Measurements from ENCODE around the gene B9D2. TPM values are rescaled to one million over a fixed set of nuclear protein-coding genes. Genes with fewer than 3 reads are reported as not detected.

B9D2 gene
- total and polyA plus RNA-seq, 2 of the 4 experiments (the other 2 are of a cell fraction) = 6.1 to 9.7 TPM

- TF ChIP-seq CTCF (conservative IDR thresholded peaks at IDR 0.05; ENCODE audit: low read depth, low read length) (peak; percentile 14; the same call in 1 of the 2 replicates), POLR2A (IDR thresholded peaks at IDR 0.05; ENCODE audit: low read depth, low read length) (no peak)
- no peak overlapping the region for H3K4me2 ChIP-seq (ENCODE audit: low read depth, low read length)
- H2BK5ac ChIP-seq (ENCODE audit: low read depth, low read length, poor library complexity, severe bottlenecking) = no peak overlapping the region
- H3K4ac ChIP-seq (ENCODE audit: low read depth, low read length) = no peak overlapping the region
- 61% methylated on average over 2 of the region's 9 CpGs; no CpG with 5 or more reads in 1 of the 2 experiments for WGBS, 2 experiments (ENCODE audit: extremely low coverage in 2 of 2, insufficient read length in 1 of 2)
- H3K14ac ChIP-seq (replicated peaks; ENCODE audit: low read depth, low read length) = no peak overlapping the region
- H2AK5ac ChIP-seq (ENCODE audit: low read depth, low read length) = no peak overlapping the region
- no peak overlapping the region for H3K18ac ChIP-seq (ENCODE audit: low read depth, low read length)
- no peak for ATAC-seq (ENCODE audit: low read depth)
- POLR2A ChIA-PET (ENCODE audit: unreplicated experiment) = no interaction called here
- H3K27ac ChIP-seq (ENCODE audit: insufficient read depth, low read length) = no peak overlapping the region
- no peak overlapping the region for H3K56ac ChIP-seq (ENCODE audit: extremely low read depth, insufficient read depth, low read length)
- no peaks in the 10 kb centered on the region for H3K27me3 ChIP-seq (ENCODE audit: control insufficient read depth, insufficient read depth, low read length)
- peaks cover 0 to 18% of the 10 kb centered on the region in 2 experiments; a peak in 3 of 4 replicates for H3K79me1 ChIP-seq (ENCODE audit: low read depth in 1 of 2, low read length in 2 of 2)
- DNase-seq = no peak
- peaks cover 7% of the 10 kb centered on the region for H3K4me1 ChIP-seq (ENCODE audit: control insufficient read depth, insufficient read depth, low read length)
- H3K4me3 ChIP-seq (ENCODE audit: insufficient read depth, low read depth, low read length) = no peak overlapping the region
- peaks cover 4% of the 10 kb centered on the region; the same call in 1 of the 2 replicates for H3K36me3 ChIP-seq (ENCODE audit: control insufficient read depth, insufficient read depth, low read length)
- no peak overlapping the region for H3K23ac ChIP-seq (ENCODE audit: low read depth, low read length)
- intact Hi-C loops (cut with micrococcal nuclease) = no loop called here
- dilution Hi-C loops (cut with HindIII; ENCODE audit: low sequenced_read_pairs, unreplicated experiment) = no loop called here
- CTCF ChIA-PET = no interaction called here
- no peak overlapping the region for H2BK20ac ChIP-seq (ENCODE audit: low read depth, low read length)
- no peak overlapping the region for H3K9ac ChIP-seq (ENCODE audit: low read depth, low read length)
- peaks cover 3% of the 10 kb centered on the region; the same call in 1 of the 2 replicates for H4K20me1 ChIP-seq (ENCODE audit: insufficient read depth, low read length)
- H3K9me3 ChIP-seq (ENCODE audit: control insufficient read depth, insufficient read depth, low read length) = no peaks in the 10 kb centered on the region
- in situ Hi-C loops (cut with MboI; ENCODE audit: low sequenced_read_pairs) = no loop called here
- no peak overlapping the region for H2AFZ ChIP-seq (replicated peaks; ENCODE audit: low read length, poor library complexity)
- no peak overlapping the region for H4K91ac ChIP-seq (ENCODE audit: insufficient read depth, low read depth, low read length)
- H3K9me1 ChIP-seq (ENCODE audit: insufficient read depth, low read length) = peaks cover 10% of the 10 kb centered on the region
- no peak overlapping the region for H2AK9ac ChIP-seq (replicated peaks; ENCODE audit: low read depth, low read length, poor library complexity)
- H2BK120ac ChIP-seq (ENCODE audit: low read depth, low read length) = no peak overlapping the region
- no peak overlapping the region for H2BK15ac ChIP-seq (ENCODE audit: low read depth, low read length)
- no peak overlapping the region for H4K5ac ChIP-seq (ENCODE audit: low read depth, low read length)
- BruUV-seq (replicated peaks) = no TSS peak
- no peak overlapping the region for H4K8ac ChIP-seq (ENCODE audit: low read depth in 2 of 2, low read length in 2 of 2)
Measured at GRCh38 chr19:41377977-41378709, 14.2 kb upstream of the B9D2 start.

Data from IMR-90 (cell line).